ENCODE measurements around the gene MED13L.

The MED13L gene

DNA sequence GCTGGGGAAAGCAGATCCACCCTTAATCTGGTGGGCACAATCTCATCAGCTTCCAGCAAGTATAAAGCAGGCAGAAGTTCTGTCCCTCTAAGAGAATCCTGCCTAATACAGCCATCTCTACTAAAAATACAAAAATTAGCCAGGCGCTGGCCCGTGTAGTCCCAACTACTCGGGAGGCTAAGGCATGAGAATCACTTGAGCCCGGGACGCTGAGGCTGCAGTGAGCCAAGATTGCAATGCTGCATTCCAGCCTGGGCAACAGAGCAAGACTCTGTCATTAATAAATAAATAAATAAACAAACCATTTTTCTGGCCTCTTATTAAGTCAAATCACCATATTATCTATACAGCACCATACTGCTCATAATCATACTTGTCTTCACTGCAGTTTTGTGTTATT lies 111.2 kb downstream of the MED13L start:
- no peaks in the 10 kb centered on the region for H3K4me1 ChIP-seq (ENCODE audit: insufficient read depth, insufficient read length)
- TF ChIP-seq ZNF274 (IDR thresholded peaks at IDR 0.05; ENCODE audit: low read depth, low read length) (no peak), YY1 (IDR thresholded peaks at IDR 0.05; ENCODE audit: insufficient read depth, insufficient read length) (no peak), SUZ12 (IDR thresholded peaks at IDR 0.05; ENCODE audit: extremely low read depth, insufficient read depth, insufficient read length) (no peak)
- H3K36me3 ChIP-seq (ENCODE audit: insufficient read depth, insufficient read length, low read length): no peaks in the 10 kb centered on the region

DNA sequence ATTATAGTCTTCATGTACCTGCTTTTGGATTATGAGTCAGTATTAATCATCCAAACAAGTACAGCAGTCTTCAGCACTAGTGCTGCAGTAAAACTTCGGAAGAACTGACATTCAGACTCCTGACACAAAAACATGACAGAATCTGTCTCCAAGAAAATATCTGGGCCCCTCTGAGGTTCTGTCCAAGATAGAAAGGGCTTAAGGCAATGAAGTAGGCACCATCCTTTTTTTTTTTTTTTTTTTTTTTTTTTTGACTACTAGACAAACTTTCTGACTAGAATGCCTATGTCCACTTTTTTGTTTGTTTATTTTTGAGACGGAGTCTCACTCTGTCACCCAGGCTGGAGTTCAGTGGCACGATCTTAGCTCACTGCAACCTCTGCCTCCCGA lies 112.5 kb downstream of the MED13L start:
- no peak for DNase-seq (ENCODE audit: low read depth, low spot score)
- no peaks in the 10 kb centered on the region for H3K9me3 ChIP-seq (ENCODE audit: insufficient read depth, low read length)
- H3K36me3 ChIP-seq (ENCODE audit: insufficient read depth, insufficient read length, low read length): no peaks in the 10 kb centered on the region
- H3K9ac ChIP-seq (ENCODE audit: insufficient read length, low read depth): no peak overlapping the region
- no peak overlapping the region for H3K4me3 ChIP-seq (ENCODE audit: insufficient read length, low read depth)
- TF ChIP-seq SUZ12 (IDR thresholded peaks at IDR 0.05; ENCODE audit: extremely low read depth, insufficient read depth, insufficient read length) (no peak), YY1 (IDR thresholded peaks at IDR 0.05; ENCODE audit: insufficient read depth, insufficient read length) (no peak), ZNF274 (IDR thresholded peaks at IDR 0.05; ENCODE audit: low read depth, low read length) (no peak)
- no peaks in the 10 kb centered on the region for H3K4me1 ChIP-seq (ENCODE audit: insufficient read depth, insufficient read length)
- no peaks in the 10 kb centered on the region for H3K27me3 ChIP-seq (ENCODE audit: insufficient read depth, insufficient read length)

More for the DNA sequence above, 111.2 kb downstream of the MED13L start:
- Histone ChIP-seq H3K9ac (ENCODE audit: insufficient read length, low read depth) (no peak overlapping the region), H3K27me3 (ENCODE audit: insufficient read depth, insufficient read length) (no peaks in the 10 kb centered on the region), H3K9me3 (ENCODE audit: insufficient read depth, low read length) (no peaks in the 10 kb centered on the region), H3K4me3 (ENCODE audit: insufficient read length, low read depth) (no peak overlapping the region)
- no peak for DNase-seq (ENCODE audit: low read depth, low spot score)

DNA sequence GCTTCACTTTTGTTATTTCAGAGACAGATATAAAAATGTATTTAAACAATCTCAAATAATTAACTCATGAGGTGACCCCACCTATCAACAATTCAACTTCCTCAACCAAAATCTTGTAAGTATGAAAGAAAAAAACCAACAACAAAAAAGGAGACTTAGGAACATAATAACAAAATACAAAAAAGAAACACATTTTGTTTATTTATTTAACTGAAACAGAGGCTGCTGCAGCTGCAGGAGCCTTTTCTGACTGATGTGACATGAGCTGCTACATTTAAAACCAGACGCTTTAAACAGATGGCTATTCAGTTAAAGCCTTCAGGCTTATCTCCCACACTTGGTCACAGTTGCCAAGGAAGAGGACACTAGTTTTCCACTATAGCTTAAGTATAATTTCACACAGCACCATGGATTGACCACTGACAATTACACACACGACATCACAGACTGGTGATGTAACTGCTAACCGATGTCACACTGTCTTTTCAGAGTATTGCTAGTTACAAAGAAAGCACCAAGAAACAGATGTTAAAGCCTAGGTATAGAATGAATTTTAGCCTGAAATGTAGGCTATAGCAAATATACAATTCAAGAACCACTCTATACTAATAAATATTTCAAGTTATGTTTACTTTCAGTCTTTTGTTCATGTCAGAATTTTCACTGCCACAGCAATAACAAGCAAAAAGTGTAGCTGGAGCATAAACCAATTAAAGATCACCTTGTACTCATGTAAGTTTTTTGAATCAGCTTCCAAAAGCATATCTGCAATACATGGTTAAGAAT lies 113.0 kb downstream of the MED13L start:
- Histone ChIP-seq H3K9me3 (ENCODE audit: insufficient read depth, low read length) (no peaks in the 10 kb centered on the region), H3K36me3 (ENCODE audit: insufficient read depth, insufficient read length, low read length) (no peaks in the 10 kb centered on the region), H3K4me3 (ENCODE audit: insufficient read length, low read depth) (no peak overlapping the region), H3K9ac (ENCODE audit: insufficient read length, low read depth) (no peak overlapping the region), H3K4me1 (ENCODE audit: insufficient read depth, insufficient read length) (no peaks in the 10 kb centered on the region), H3K27me3 (ENCODE audit: insufficient read depth, insufficient read length) (no peaks in the 10 kb centered on the region)
- no peak for DNase-seq (ENCODE audit: low read depth, low spot score)
- TF ChIP-seq SUZ12 (IDR thresholded peaks at IDR 0.05; ENCODE audit: extremely low read depth, insufficient read depth, insufficient read length) (no peak), ZNF274 (IDR thresholded peaks at IDR 0.05; ENCODE audit: low read depth, low read length) (no peak), YY1 (IDR thresholded peaks at IDR 0.05; ENCODE audit: insufficient read depth, insufficient read length) (no peak)

DNA sequence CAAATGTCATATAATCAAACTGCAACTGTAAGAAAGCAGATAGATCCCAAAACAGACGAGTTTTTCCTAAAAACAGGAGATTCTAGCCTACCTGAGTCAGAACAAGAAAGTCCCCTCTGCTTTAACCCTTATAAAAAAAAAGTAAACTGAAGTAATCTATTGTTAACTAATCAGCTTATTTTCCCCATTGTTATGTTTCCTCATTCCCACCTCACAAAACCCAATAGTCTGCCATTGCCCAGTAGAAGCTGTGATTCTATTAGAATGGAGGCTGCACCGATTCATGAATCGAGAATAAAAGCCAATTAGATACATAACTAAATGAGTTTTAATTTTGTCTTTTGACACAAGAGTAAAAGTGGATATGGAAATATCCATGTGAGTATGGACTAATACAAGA lies 115.4 kb downstream of the MED13L start:
- DNase-seq (ENCODE audit: low read depth, low spot score): no peak
- no peak overlapping the region for H3K4me3 ChIP-seq (ENCODE audit: insufficient read length, low read depth)
- no peaks in the 10 kb centered on the region for H3K36me3 ChIP-seq (ENCODE audit: insufficient read depth, insufficient read length, low read length)
- no peak overlapping the region for H3K9ac ChIP-seq (ENCODE audit: insufficient read length, low read depth)
- no peak for TF ChIP-seq ZNF274 (IDR thresholded peaks at IDR 0.05; ENCODE audit: low read depth, low read length)
- no peak for TF ChIP-seq SUZ12 (IDR thresholded peaks at IDR 0.05; ENCODE audit: extremely low read depth, insufficient read depth, insufficient read length)
- TF ChIP-seq YY1 (IDR thresholded peaks at IDR 0.05; ENCODE audit: insufficient read depth, insufficient read length): no peak
- H3K9me3 ChIP-seq (ENCODE audit: insufficient read depth, low read length): no peaks in the 10 kb centered on the region
- H3K27me3 ChIP-seq (ENCODE audit: insufficient read depth, insufficient read length): no peaks in the 10 kb centered on the region
- H3K4me1 ChIP-seq (ENCODE audit: insufficient read depth, insufficient read length): no peaks in the 10 kb centered on the region

DNA sequence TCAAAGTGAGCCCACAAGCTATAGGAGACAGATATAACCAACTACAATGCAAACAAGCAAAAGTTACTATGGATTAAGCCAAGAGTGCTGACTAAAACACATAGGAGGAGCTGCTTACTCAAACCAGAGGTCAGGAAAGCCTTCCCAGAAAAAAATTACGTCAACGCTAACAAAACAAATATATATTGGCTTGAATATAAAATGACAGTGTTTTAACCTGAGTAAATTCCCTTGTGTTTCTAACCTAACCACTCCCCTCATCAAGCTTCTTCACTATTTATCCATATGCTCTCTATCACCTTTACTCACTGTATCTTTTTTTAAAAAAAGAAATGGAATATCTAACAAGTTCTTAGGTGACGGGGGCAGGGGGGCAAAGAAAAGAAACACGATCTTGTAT lies 115.9 kb downstream of the MED13L start:
- Histone ChIP-seq H3K9me3 (ENCODE audit: insufficient read depth, low read length) (no peaks in the 10 kb centered on the region), H3K4me3 (ENCODE audit: insufficient read length, low read depth) (no peak overlapping the region), H3K36me3 (ENCODE audit: insufficient read depth, insufficient read length, low read length) (no peaks in the 10 kb centered on the region), H3K27me3 (ENCODE audit: insufficient read depth, insufficient read length) (no peaks in the 10 kb centered on the region), H3K9ac (ENCODE audit: insufficient read length, low read depth) (no peak overlapping the region), H3K4me1 (ENCODE audit: insufficient read depth, insufficient read length) (no peaks in the 10 kb centered on the region)
- no peak for DNase-seq (ENCODE audit: low read depth, low spot score)
- TF ChIP-seq SUZ12 (IDR thresholded peaks at IDR 0.05; ENCODE audit: extremely low read depth, insufficient read depth, insufficient read length): no peak
- no peak for TF ChIP-seq ZNF274 (IDR thresholded peaks at IDR 0.05; ENCODE audit: low read depth, low read length)
- no peak for TF ChIP-seq YY1 (IDR thresholded peaks at IDR 0.05; ENCODE audit: insufficient read depth, insufficient read length)

DNA sequence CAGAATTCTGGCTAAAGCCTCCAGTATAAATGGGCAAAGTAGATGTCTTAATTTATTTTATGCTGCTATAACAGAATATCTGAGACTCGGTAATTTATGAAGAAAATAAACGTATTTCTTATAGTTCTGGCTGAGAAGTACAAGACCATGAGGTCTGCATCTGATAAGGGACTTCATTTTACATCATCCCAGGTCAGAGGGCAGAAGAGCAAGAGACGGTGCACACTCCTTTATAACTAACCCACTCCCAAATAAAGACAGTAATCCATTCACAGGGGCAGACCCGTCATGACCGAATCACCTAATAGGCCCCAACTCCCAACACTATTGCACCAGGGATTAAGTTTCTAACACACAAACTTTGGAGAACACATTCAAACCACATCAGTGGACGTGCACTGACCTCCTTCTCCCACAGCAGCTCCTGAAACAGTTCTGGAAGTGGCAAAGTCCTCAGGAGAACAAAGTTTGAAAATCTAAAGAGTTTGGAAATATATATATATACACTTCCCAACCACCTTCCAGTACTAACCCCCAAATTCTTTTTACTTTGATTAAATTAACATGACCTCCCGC lies 116.5 kb downstream of the MED13L start:
- no peak for DNase-seq (ENCODE audit: low read depth, low spot score)
- TF ChIP-seq ZNF274 (IDR thresholded peaks at IDR 0.05; ENCODE audit: low read depth, low read length): no peak
- no peak for TF ChIP-seq SUZ12 (IDR thresholded peaks at IDR 0.05; ENCODE audit: extremely low read depth, insufficient read depth, insufficient read length)
- no peak for TF ChIP-seq YY1 (IDR thresholded peaks at IDR 0.05; ENCODE audit: insufficient read depth, insufficient read length)
- no peak overlapping the region for H3K9ac ChIP-seq (ENCODE audit: insufficient read length, low read depth)
- H3K9me3 ChIP-seq (ENCODE audit: insufficient read depth, low read length): no peaks in the 10 kb centered on the region
- no peaks in the 10 kb centered on the region for H3K27me3 ChIP-seq (ENCODE audit: insufficient read depth, insufficient read length)
- H3K4me1 ChIP-seq (ENCODE audit: insufficient read depth, insufficient read length): no peaks in the 10 kb centered on the region
- no peak overlapping the region for H3K4me3 ChIP-seq (ENCODE audit: insufficient read length, low read depth)
- H3K36me3 ChIP-seq (ENCODE audit: insufficient read depth, insufficient read length, low read length): no peaks in the 10 kb centered on the region

DNA sequence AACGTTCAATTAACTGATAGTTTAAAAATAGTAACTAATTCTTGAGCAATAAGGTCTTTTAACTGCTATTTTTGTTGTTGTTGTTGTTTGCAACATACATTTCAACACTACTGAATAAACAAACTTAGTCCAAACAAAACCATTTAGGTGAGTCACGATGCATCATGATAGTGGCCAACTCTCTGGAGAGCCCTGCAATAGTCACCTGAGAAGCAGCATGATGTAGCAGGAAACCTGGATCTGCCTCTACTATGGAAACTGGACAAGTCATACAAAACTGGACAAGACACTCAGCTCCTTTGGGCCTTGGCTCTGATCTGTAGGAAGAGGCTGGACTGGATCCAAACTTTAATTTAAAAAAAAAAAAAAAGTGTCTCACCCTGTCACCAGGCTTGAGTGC lies 117.3 kb downstream of the MED13L start:
- no peak overlapping the region for H3K4me3 ChIP-seq (ENCODE audit: insufficient read length, low read depth)
- H3K36me3 ChIP-seq (ENCODE audit: insufficient read depth, insufficient read length, low read length): no peaks in the 10 kb centered on the region
- no peaks in the 10 kb centered on the region for H3K27me3 ChIP-seq (ENCODE audit: insufficient read depth, insufficient read length)
- no peaks in the 10 kb centered on the region for H3K9me3 ChIP-seq (ENCODE audit: insufficient read depth, low read length)
- no peak for DNase-seq (ENCODE audit: low read depth, low spot score)
- H3K4me1 ChIP-seq (ENCODE audit: insufficient read depth, insufficient read length): no peaks in the 10 kb centered on the region
- no peak overlapping the region for H3K9ac ChIP-seq (ENCODE audit: insufficient read length, low read depth)
- no peak for TF ChIP-seq YY1 (IDR thresholded peaks at IDR 0.05; ENCODE audit: insufficient read depth, insufficient read length)
- no peak for TF ChIP-seq SUZ12 (IDR thresholded peaks at IDR 0.05; ENCODE audit: extremely low read depth, insufficient read depth, insufficient read length)
- TF ChIP-seq ZNF274 (IDR thresholded peaks at IDR 0.05; ENCODE audit: low read depth, low read length): no peak

All from NT2/D1 (cell line).